GM19467 (cell line): ENCODE data around the gene SELENOP.
"Not testable (repeated sequence)": the region's sequence is repeated elsewhere in the genome, so short reads cannot be mapped to it uniquely, and the experiment has no call there.

Experiments
- ATAC-seq: cut with Tn5 transposase; IDR thresholded peaks from one replicate; pipeline ENCODE4 v1.9.1; 2021; ENCODE audit warnings: mild to moderate bottlenecking, moderate library complexity; ENCODE audit not compliant: unreplicated experiment

SELENOP gene

GRCh38 chr5:42826757-42827515 lies 15.2 kb upstream of the SELENOP start:
- ATAC-seq, result no peak

GRCh38 chr5:42825422-42826148 lies 13.9 kb upstream of the SELENOP start:
- ATAC-seq, result no peak

- no peak for ATAC-seq
These were observed 12.8 kb upstream of the SELENOP start for GRCh38 chr5:42824347-42824976.

GRCh38 chr5:42822548-42822947 lies 10.9 kb upstream of the SELENOP start:
- ATAC-seq, result no peak

DNA sequence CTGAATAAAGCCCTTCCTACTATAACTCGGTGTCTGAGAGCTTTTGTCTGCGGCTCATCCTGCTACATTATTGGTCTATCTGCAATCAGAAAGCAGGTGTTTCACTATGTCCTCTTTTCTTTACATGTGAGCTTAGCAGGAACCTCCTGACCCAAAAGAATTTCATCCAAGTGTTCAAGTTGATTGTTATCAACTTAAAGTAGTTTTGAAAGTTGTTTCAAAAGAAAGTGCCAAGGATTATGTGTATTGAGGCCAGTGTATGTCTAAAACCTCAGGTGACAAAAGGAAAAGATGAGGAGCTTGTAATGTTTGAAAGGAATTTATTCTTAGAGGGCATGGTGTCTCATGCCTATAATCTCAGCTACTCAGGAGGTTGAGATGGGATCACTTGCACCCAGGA lies 8.1 kb upstream of the SELENOP start:
- ATAC-seq, result no peak

DNA sequence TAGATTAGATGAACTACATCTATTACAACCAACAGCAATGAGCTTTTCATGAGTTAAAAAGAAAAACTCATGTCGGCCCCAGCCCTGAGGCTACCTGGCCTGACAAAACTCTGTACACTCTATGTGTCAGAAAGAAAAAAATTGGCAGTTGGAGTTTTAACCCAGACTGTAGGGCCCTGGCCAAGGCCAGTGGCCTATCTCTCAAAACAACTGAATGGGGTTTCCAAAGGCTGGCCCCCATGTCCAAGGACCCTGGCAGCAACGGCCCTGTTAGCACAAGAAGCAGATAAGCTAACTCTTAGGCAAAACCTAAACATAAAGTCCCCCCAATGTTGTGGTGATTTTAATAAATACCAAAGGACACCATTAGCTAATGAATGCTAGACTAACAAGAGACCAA lies 4.9 kb upstream of the SELENOP start:
- not testable (repeated sequence) for ATAC-seq

GRCh38 chr5:42813533-42813932 lies 1.8 kb upstream of the SELENOP start:
- ATAC-seq, result no peak

DNA sequence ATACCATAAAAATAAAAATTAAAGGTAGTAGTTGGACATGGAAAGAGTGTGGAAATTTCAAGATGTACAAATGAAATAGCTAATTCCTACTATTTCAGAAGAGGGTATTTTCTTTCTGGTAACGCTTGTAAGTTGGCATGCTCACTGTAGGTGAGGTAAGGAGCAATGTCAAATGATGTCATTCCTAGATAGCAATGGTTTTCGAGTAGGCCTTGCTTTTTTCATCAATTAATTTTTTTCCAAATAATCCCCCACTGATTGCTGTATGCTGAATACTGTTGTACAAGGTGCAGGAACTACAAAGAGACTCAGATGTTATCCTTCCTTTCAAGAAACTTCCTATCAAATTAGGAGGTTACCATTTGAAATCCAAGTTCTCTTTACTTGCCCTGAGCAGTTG lies 928 bp upstream of the SELENOP start:
- no peak for ATAC-seq

DNA sequence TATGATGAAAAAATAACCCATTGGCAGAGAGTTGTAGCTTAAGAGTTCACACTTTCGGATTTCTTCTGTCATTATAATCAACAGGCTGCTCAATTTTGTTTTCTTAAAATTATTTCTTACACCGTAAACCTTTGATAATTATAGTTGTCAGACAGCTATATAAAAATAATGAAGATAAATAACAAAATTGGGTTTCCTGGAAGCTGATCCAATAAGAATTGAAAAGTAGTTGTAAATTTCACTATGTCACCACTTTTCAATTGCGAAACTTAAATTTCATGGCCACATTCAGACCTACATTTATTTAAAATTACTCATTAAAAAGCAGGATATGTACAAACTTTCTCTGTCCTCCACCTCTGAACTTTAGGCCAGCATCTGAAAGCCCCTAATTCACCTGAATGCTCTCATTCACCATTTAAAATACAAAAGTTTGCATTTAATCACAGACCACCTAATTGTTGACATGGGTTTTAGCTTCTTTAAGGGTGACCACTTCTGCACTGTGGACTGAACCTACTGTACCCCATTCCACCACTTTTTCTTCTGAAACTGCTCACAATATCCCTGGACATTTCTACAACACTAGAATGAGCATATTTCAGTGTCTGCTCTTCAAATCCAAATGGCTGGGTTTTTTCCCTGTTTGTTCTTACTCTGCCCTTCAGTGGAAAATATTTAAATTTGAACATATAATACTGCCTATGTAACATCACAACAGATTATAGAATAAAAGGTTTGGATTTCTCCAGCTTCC lies 680 bp downstream of the SELENOP start:
- ATAC-seq, result no peak

DNA sequence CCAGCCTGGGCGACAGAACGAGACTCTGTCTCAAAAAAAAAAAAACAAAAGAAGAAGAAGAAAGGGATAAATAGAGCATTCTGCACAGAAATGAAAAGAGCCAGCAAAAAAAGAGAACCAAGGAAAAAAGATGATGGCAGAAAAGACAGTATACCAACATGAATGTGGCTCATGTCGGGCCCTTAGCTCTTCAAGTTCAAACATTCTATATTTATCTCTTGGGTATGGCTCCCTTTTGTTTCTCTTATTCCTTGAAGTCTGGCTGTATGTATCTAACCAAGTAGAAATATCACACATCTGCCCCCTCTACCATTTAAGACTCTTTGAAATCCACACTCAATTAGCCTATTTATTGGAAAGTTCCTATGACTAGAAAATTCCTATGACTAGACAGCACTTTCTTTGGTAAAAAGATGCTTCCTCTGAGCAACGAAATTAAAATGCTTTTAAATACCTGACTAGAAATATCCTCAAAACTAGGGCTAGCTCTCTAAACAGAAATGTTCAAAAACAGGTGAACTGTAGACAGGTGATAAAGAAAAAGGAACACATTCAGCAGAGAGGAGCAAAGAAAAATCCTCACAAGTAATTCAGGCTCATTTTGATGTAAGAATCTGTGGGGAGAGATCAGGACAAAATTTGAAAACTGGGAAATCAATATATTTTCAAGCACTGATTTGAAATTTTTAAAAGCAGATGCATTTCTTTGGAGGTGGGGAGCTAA lies 2.6 kb downstream of the SELENOP start:
- no peak for ATAC-seq

- no peak for ATAC-seq
These were observed 3.8 kb downstream of the SELENOP start for GRCh38 chr5:42807722-42808447.

DNA sequence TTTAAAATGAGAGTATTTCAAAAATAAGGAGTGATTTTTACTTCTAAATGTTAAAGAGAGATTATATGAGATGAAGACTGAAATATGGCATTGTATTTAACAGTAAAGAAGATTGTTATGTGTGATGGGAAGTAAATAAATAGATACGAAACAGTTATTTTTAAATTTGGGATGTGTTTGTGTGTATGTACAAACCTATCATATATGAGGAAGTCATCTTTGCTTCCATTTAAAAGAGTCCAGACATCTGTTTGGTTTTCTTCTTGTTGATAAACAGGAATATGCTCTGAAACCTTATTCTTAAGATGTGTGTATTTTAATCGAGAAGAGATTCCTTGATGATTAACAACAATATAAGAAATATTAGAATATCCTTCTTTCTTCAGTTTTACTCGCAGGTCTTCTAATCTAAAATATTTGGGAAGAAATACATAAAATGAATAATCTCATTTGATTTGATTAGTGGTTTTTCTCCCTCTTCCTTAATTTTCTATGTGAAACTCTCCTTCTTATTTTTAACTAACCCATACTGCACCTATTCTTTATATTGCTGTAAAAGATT lies 4.9 kb downstream of the SELENOP start:
- ATAC-seq, result no peak

DNA sequence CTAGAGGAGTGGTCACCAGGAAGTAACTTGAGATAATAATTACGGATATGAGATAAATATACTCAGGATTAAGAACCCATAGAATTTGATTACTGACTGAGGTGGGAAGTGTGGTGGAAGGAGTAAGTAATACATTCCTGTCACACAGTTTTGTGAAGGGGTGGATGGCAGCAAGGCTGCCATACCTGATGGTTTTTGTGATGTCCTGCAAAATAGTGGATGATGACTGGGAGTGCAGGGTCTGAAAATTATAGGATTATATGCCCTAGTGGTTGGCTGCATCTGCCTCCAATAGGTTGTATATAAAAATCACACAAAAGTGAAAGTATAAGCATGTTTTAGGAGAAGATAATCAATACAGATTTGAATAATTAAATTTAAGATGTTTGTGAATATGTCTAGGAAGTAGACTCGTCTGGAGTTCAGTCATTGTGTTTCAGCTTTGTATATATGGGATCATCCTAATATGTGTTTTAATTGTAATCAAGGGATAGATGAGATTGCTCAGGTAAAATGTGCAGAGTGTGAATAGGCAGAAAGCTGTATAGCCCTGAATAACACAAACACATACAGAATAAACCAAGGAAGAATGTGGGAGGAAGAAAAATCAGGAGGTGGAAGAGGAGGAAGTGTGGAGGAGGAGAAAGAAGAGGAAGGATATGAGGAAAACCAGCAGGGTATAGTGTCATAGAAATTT lies 5.5 kb downstream of the SELENOP start:
- ATAC-seq, result no peak

- no peak for ATAC-seq
These were observed 6.9 kb downstream of the SELENOP start for GRCh38 chr5:42804717-42805339.

- no peak for ATAC-seq
These were observed 10.1 kb downstream of the SELENOP start for GRCh38 chr5:42801516-42802166.

GRCh38 chr5:42800748-42801330 lies 10.9 kb downstream of the SELENOP start:
- no peak for ATAC-seq

- no peak for ATAC-seq
These were observed 12.0 kb downstream of the SELENOP start for GRCh38 chr5:42799668-42800114.

DNA sequence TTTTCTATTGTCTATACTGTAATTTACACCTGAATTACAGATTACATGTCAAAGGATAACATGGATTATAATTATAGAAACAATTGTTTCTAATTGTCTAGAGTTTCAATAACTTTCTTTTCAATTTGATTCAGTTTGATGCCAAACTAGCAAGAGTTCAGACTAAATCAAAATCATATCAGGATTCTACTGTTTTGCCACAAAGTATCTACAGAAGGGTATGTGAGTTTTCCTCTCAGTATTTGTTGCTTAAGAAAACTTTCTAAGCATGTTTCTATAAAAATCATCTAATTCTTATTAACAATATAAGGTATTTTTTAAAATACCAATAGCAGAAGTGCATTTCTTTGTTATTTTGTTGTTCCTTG lies 12.5 kb downstream of the SELENOP start:
- no peak for ATAC-seq
